ENCODE data around the gene JAZF1.
A peak's percentile ranks its signal among the peaks of the same experiment; 100 is the strongest.

JAZF1 gene

GRCh38 chr7:28008911-28009310, 171.7 kb downstream of the JAZF1 start:
- DNase-seq (ENCODE audit: low spot score) = no peak

- DNase-seq (ENCODE audit: low spot score) = no peak
These were observed 172.4 kb downstream of the JAZF1 start for GRCh38 chr7:28008171-28008570.

GRCh38 chr7:28006491-28006890, 174.1 kb downstream of the JAZF1 start:
- DNase-seq (ENCODE audit: low spot score) = no peak

GRCh38 chr7:28005847-28006231, 174.8 kb downstream of the JAZF1 start:
- DNase-seq (ENCODE audit: low spot score) = no peak

GRCh38 chr7:28005075-28005846, 175.3 kb downstream of the JAZF1 start:
- DNase-seq (ENCODE audit: low spot score) = no peak

GRCh38 chr7:28003408-28003807, 177.2 kb downstream of the JAZF1 start:
- DNase-seq (ENCODE audit: low spot score) = no peak

- DNase-seq (ENCODE audit: low spot score) = no peak
These were observed 178.0 kb downstream of the JAZF1 start for GRCh38 chr7:28002638-28003037.

- no peak for DNase-seq (ENCODE audit: low spot score)
These were observed 178.7 kb downstream of the JAZF1 start for GRCh38 chr7:28001896-28002295.

GRCh38 chr7:27999829-28000228, 180.8 kb downstream of the JAZF1 start:
- DNase-seq (ENCODE audit: low spot score) = no peak

- no peak for DNase-seq (ENCODE audit: low spot score)
These were observed 182.2 kb downstream of the JAZF1 start for GRCh38 chr7:27998382-27998781.

- DNase-seq (ENCODE audit: low spot score) = no peak
These were observed 183.3 kb downstream of the JAZF1 start for GRCh38 chr7:27997188-27997707.

GRCh38 chr7:27996141-27996540, 184.5 kb downstream of the JAZF1 start:
- DNase-seq (ENCODE audit: low spot score) = no peak

- DNase-seq (ENCODE audit: low spot score) = no peak
These were observed 185.4 kb downstream of the JAZF1 start for GRCh38 chr7:27995228-27995627.

- no peak for DNase-seq (ENCODE audit: low spot score)
These were observed 186.0 kb downstream of the JAZF1 start for GRCh38 chr7:27994639-27995038.

- no peak for DNase-seq (ENCODE audit: low spot score)
These were observed 187.7 kb downstream of the JAZF1 start for GRCh38 chr7:27992755-27993493.

- no peak for DNase-seq (ENCODE audit: low spot score)
These were observed 188.5 kb downstream of the JAZF1 start for GRCh38 chr7:27992097-27992496.

GRCh38 chr7:27991006-27991528, 189.5 kb downstream of the JAZF1 start:
- no peak for DNase-seq (ENCODE audit: low spot score)

- no peak for DNase-seq (ENCODE audit: low spot score)
These were observed 204.1 kb downstream of the JAZF1 start for GRCh38 chr7:27976531-27976930.

GRCh38 chr7:27973625-27974024, 207.0 kb downstream of the JAZF1 start:
- DNase-seq (ENCODE audit: low spot score) = no peak

- peak; percentile 36 for DNase-seq (ENCODE audit: low spot score)
These were observed 208.3 kb downstream of the JAZF1 start for GRCh38 chr7:27972276-27972675.

- DNase-seq (ENCODE audit: low spot score) = no peak
These were observed 209.3 kb downstream of the JAZF1 start for GRCh38 chr7:27971171-27971812.

GRCh38 chr7:27970350-27970749, 210.2 kb downstream of the JAZF1 start:
- no peak for DNase-seq (ENCODE audit: low spot score)

GRCh38 chr7:27969346-27969745, 211.2 kb downstream of the JAZF1 start:
- no peak for DNase-seq (ENCODE audit: low spot score)
